GM12865 (cell line): Measurements from ENCODE around the gene PDLIM7.

Source experiments
- DNase-seq: peaks from one replicate; pipeline ENCODE4 v3.0.0; 2010; ENCODE audit warnings: low read depth
- H3K4me3 ChIP-seq: 2 replicates; pipeline ENCODE4 v1.5.1; 2011; ENCODE audit warnings: mild to moderate bottlenecking, low read depth, low read length, control low read depth
- TF ChIP-seq, protein P1 (sequence below): IDR thresholded peaks from 2 replicates; pipeline ENCODE4 v1.5.1; 2011; ENCODE audit warnings: low read length, control low read depth, low read depth, inconsistent platforms; ENCODE audit not compliant: insufficient read depth; ENCODE audit errors: missing control alignments

Gene PDLIM7

DNA sequence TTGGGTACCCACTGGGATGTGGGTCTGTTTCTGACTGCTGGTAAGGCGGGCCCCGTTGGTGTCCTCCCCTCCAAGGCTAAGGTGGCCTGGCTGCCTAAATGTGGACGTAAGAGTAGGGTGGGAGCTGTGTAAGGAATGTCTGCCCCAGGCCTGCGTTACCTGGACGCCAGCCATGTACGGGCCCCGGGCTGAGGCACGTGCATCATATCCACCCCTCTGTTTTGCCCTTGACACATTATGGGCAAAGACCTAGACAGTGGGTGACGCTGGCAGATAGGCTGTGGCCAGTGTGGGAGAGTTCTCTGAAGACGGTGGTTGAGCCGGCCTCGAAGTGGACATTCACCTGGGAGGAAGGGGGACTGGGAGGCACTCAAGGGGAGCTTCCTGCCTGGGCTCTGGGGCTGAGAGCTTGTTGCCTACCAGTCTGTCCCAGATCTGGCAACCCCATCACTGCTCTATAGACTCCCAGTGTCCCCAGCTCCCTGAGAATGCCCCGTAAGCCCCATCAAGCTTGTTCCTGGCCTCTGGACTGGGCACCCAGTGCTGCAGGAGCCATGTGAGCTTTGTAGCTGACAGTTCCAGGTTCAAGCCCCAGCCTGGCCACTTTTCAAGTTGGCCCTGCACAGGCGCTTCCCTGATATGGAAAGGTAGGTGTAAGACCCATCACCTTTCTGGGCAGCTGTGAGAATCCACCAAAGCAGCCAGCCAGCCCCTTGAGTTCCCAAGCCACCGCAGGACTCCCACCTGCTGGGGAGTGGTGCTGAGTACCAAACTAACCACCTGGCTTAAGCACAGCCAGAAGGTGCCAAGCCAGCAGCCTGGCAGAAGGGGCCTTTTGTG, 54.0 kb downstream of the PDLIM7 start:
- no peak for DNase-seq
- H3K4me3 ChIP-seq, result no peak overlapping the region
- TF ChIP-seq, protein P1, sequence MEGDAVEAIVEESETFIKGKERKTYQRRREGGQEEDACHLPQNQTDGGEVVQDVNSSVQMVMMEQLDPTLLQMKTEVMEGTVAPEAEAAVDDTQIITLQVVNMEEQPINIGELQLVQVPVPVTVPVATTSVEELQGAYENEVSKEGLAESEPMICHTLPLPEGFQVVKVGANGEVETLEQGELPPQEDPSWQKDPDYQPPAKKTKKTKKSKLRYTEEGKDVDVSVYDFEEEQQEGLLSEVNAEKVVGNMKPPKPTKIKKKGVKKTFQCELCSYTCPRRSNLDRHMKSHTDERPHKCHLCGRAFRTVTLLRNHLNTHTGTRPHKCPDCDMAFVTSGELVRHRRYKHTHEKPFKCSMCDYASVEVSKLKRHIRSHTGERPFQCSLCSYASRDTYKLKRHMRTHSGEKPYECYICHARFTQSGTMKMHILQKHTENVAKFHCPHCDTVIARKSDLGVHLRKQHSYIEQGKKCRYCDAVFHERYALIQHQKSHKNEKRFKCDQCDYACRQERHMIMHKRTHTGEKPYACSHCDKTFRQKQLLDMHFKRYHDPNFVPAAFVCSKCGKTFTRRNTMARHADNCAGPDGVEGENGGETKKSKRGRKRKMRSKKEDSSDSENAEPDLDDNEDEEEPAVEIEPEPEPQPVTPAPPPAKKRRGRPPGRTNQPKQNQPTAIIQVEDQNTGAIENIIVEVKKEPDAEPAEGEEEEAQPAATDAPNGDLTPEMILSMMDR, result no peak

DNA sequence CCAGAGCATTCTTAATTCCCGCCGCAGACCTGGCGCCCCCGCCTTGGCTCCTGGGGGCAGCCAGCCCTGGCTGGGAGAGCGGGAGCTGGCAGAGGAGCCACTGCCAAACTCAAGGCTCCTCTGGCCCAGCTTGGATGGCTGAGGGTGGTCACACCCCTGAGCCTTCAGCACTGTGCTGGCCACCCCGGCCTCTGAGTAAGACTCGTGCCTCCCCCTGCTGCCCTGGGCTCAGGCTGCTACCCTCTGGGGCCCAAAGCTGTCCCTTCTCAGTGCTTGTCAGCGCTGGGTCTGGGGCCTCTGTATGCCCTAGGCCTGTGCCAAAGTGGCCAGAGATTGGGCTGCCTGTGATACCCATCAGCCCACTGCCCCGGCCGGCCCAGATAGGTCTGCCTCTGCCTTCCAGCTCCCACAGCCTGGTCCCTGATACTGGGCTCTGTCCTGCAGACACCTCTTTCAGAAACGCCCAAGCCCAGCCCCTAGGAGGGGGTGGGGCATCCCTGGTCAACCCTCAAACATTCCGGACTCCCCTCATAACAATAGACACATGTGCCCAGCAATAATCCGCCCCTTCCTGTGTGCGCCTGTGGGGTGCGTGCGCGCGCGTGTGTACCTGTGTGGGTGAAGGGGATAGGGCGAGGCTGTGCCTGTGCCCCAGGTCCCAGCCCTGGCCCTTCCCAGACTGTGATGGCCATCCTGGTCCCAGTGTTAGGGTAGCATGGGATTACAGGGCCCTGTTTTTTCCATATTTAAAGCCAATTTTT, 55.2 kb downstream of the PDLIM7 start:
- no peak overlapping the region for H3K4me3 ChIP-seq
- TF ChIP-seq, protein P1, result no peak
- DNase-seq, result no peak

DNA sequence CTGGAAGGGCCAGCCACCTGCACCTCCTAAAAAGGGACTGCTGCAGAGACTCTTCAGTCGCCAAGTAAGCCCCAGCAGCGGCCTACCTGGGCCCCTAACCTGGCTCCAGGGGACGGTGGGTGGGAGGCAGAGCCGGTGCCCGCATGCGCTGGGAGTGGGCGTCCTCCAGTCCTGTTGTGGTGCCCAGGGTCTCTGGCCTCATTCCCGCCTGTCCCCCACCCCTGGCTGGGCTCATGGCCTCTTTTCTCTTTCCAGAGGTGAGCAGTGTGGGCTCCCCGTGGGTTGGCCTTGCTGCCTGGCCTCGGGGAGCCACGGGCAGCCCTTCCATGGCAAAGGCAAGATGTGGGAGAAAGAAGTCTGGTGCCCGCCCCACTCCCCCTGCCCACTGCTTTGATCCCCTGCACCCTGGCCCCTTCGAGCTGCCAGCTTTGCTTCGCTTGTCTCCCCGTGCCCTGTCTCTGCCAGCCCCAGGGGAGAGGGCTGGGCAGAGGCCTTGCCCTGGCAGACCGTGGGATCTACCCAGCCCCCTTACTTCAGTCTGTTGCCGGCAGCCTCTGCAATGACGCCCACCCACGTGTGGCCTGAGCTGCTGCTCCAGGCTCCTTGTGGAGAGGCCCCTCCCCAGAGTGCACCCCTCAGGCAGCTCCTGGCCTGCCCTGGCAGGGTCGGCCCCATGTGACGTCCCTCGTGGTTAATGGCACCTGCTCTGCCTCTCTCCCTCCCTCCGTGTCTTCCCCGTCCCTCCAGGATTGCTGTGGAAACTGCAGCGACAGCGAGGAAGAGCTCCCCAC, 56.2 kb downstream of the PDLIM7 start:
- TF ChIP-seq, protein P1, result no peak
- H3K4me3 ChIP-seq, result no peak overlapping the region
- no peak for DNase-seq

DNA sequence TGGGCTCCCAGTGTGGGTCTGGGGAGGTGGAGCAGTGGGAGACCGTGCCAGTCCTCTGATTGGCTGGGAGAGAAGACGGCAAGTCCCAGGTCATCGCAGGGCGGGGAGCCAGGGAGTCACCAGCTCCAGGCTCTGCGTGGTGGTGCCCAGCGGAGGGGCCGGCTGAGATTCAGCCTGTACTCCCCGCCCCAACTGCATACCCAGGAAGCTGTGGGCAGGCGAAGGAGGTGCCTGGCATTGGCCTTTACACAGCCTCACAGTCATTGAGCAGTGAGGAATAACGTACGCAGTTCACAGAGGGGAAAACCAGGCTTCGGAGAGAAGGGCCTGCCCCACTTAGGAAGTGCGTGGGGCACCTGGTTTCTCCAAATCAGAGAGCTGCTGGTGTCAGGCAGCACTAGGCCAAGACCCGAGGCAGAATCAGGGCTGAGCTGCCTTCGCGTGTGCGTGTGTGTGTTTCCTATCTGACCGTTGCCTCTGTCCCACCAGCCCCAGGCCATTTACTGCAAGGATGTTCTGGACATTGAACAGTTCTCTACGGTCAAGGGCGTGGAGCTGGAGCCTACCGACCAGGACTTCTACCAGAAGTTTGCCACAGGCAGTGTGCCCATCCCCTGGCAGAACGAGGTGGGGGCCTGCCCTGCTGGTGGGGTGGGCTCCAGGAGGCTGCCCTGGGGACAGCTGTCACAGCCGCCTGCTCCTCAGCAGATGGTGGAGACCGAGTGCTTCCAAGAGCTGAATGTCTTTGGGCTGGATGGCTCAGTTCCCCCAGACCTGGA, 57.0 kb downstream of the PDLIM7 start:
- TF ChIP-seq, protein P1, result no peak
- peak; percentile 10 for DNase-seq
- no peak overlapping the region for H3K4me3 ChIP-seq

DNA sequence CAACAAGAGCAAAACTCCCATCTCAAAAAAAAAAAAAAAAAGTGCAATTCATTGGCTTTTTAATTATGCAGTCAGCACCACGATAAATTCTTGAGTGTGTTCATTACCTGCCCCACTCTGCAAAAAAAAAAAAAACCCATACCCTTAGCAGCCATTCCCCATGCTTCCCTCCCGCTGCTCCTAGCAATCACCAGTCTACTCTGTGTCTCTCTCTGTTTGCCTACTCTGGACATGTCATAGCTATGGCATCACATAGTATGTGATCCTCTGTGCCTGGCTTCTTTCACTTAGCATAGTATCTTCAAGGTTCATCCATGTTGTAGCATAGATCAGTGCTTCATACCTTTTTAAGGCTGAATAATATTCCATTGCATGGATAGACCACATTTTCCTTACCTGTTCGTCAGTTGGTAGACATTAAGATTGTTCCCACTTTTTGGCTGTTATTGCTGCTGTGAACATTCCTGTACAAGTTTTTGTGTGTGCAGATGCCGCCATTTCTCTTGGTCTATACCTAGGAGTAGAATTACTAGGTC, 57.8 kb downstream of the PDLIM7 start:
- H3K4me3 ChIP-seq, result no peak overlapping the region
- TF ChIP-seq, protein P1, result no peak
- DNase-seq, result no peak

DNA sequence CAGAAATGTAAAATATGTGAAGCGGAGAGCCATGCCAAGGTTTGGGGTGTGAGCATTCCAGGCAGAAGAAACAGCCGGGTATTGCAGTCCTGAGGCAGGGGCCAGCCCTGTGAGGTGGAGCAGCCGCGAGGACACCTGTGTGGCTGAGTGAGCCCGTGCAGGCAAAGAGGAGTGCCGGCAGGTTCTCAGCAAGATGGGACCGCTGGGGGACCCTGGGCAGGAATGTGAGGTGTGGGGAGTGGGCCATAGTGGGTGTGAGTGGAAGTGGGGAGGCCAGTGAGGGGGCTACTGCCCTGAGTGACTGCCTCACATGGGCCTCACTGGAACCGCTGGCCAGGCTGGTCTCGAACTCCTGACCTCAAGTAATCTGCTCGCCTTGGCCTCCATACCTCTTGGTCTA, 58.9 kb downstream of the PDLIM7 start:
- peak; percentile 5 for DNase-seq
- TF ChIP-seq, protein P1, result no peak
- no peak overlapping the region for H3K4me3 ChIP-seq
